CD4-positive, alpha-beta T cell treated with Interleukin-1 beta for 1 hour (primary cell): ENCODE measurements around the gene EYS.

Source experiments
- DNase-seq, 2 donors: peaks; one replicate each; pipeline ENCODE4 v3.0.0-alpha.2; 2020 to 2022

The EYS gene

DNA sequence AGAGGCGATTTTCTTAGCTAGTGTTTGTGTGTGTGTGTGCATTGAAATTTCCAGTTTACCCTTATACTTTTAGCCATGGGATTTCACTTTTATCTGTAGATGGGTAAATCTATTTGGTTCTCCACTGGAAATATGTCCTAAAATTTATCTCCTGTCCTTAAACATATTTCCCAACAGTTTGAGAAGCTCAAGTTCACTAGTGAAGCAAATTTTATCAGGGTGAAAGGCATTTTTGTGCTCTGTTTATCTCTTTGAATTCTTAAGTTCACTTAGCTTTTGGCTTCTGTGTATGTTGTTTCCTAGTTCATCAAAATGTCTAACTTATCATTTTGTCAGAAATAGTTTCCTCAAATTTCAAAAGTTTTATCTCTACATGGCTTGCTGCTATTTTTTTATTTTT is 1509.8 kb downstream of the EYS start:
- DNase-seq: no peak

GRCh38 chr6:64186592-64186991 is 1520.4 kb downstream of the EYS start:
- no peak for DNase-seq

- DNase-seq: no peak
These were observed 1521.4 kb downstream of the EYS start for GRCh38 chr6:64185621-64186020.

DNA sequence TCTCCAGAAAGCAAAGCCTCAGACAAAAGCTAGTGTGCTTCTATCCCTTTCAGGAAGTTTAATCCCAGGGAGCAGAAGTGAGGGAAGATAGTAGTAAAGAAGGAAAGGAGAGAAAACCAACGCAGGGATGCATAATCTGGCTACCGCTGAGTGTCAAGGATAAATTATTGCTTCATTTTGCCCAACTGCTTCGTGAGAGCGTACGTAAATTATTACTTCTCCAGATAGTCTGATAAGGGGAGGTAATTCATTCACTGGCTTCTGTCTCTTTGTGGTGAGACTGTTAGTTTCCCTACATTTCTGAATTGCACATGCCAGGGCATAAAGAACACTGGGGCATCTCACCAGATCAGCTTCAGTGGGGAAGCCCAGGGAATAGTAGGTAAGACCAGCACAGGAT is 1531.7 kb downstream of the EYS start:
- DNase-seq: no peak

- DNase-seq: no peak
These were observed 1536.7 kb downstream of the EYS start for GRCh38 chr6:64170316-64170715.

DNA sequence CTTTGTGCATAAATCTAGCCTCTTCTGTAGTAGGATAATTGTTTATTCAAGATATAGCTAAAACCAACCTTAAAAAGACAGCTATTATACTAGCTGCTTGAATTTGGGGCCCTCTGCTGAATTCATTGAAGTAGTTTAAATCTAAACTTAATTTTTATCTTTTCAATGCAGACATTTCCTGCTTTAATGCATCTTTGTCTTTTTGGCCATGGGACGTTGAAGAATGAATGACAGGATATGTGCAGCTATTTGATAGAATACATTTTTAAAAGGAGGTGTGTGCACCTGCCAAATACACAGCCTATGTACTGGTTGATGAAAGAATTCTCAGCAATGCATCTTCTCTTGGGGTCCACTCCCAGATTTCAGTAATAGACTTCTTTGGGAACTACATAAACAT is 1546.5 kb downstream of the EYS start:
- no peak for DNase-seq

- no peak for DNase-seq
These were observed 1552.0 kb downstream of the EYS start for GRCh38 chr6:64155063-64155462.

DNA sequence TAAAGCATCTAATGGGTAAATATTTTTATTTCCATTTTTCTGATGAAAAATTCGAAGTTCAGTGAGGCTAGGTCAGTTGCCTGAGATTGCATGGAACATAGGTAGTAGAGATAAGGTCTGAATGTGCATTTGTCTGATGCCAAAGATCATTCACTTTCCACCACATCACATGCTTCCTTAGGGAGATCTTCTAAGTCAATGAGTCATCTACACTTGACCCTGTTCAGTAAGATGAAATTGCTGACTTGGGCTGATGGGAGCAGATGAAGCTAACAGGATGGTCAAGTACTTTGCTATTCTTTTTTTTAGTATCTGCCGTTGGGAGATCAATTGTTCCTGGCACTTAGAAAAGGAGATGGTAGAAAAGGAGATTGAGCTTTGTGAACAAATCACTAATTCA is 1560.2 kb downstream of the EYS start:
- DNase-seq: no peak

GRCh38 chr6:64146094-64146493 is 1560.9 kb downstream of the EYS start:
- DNase-seq: no peak

GRCh38 chr6:64145658-64146057 is 1561.4 kb downstream of the EYS start:
- no peak for DNase-seq

DNA sequence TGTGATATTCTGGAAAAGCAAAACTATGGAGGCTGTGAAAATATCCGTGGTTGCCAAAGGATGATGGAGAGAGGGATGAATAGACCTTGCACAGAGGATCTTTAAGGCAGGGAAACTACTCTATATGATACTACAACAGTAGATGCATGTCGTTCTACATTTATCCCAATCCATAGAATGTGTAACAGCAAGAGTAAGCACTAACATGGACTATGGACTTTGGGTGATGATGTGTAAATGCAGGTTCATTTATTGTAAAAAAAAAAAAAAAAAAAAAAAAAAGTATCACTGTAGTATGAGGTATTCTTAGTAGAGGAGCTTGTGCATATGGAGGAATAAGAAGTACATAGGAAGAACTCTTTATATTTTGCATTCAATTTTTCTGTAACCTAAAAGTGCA is 1563.9 kb downstream of the EYS start:
- DNase-seq: no peak

GRCh38 chr6:64141680-64142079 is 1565.3 kb downstream of the EYS start:
- DNase-seq: no peak

DNA sequence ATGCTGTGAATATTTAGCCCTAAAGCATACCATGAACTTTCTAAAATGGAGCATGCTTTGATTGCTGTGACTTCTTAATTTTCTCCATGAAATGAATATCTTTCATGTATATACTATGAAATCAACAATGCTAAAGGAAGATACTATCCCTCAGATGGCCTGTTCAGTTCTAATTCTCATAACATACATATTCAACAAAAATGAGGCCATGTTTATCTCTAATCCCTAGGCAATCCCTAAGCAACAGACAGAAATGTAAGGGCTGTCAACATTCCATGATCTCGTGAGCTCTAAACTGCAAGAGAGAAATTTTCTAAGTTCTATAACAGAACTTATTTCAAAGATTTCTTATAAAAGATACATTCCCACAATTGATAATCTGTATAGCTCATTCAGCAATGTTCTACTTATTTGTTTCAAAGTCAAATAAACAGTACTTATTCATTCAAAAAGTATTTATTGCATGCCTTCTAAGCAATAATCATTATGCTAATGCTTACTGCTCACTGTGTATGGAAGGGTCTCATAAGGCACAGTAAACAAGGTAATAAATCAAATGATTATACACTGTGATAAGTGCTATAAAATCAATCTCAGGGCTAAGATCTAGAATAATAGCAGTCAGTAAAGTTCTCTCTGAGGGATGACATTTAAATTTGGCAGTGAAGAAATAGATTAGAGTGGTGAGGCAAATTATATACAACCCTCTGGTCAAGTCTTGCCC is 1578.6 kb downstream of the EYS start:
- DNase-seq: no peak

GRCh38 chr6:64123761-64124633 is 1583.0 kb downstream of the EYS start:
- no peak for DNase-seq

GRCh38 chr6:64122712-64123375 is 1584.2 kb downstream of the EYS start:
- no peak for DNase-seq

GRCh38 chr6:64121011-64121565 is 1585.9 kb downstream of the EYS start:
- no peak for DNase-seq

- no peak for DNase-seq
These were observed 1593.3 kb downstream of the EYS start for GRCh38 chr6:64113704-64114103.

- DNase-seq: no peak
These were observed 1603.0 kb downstream of the EYS start for GRCh38 chr6:64104051-64104450.

DNA sequence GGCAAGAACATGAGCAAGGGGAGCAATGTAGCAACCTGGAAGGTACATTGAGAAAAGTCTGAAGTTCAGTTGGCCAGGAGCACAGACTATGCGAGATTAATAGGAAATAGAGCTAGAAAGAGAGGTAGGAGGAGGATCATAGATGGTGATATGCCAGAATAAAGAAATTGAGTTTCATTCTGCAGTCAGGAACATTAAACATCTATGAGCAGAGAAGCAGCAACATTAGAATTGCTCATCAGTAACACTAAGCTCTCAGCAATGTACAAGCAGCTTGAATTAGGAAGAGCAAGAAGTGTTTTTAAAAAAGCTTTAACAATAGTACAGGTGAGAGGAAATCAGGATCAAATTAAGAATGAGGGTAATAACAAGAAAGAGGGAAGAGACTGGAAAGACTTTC is 1603.5 kb downstream of the EYS start:
- no peak for DNase-seq

DNA sequence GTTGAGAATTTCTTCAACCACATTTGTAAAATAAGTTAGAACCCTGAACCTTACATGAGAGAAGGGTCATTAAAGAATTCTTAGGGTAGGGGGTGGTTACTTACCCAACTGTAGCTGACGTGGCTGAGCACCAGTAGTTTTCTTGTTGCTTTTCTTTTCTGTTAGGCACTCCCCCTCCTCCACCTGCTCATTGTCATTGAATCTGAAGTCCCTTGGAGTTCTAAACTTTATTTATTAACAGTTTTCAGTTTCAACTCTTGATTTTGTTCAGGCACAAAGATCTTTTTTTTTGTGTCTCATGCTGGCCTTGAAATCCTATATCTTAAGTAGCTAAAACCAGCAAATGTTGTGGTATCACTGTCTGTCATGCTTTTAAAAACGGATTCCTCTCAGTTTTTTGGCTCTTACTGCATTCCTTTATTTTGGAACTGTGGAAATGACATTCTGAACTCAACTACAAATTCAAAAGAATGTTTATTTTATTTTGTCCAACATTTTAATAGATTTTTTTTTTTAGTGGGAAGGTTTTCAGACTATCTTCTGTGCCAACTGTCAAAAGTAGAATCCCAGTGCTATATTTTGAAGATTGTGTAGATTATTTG is 1606.2 kb downstream of the EYS start:
- no peak for DNase-seq

- no peak for DNase-seq
These were observed 1616.7 kb downstream of the EYS start for GRCh38 chr6:64090352-64090751.

DNA sequence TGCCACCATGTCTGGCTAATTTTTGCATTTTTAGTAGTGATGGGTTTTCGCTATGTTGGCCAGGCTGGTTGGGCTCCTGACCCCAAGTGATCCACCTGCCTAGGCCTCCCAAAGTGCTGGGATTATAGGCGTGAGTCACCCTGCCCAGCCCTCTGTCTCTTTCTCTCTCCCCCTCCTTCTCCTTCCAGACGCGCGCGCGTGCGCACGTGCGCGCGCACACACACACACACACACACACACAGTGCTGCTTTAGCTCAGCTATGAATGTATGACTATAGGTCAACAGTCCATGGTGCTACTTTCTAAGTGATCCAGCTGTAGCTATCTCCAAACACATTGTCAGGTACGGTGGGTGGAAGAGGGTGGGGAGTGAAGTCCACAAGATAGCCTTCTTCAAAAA is 1621.9 kb downstream of the EYS start:
- DNase-seq: no peak

- no peak for DNase-seq
These were observed 1622.8 kb downstream of the EYS start for GRCh38 chr6:64084185-64084663.
